SHP77 (cell line): ENCODE measurements around the gene ADAMTS17.

Experiments
- DNase-seq, 2 experiments: peaks; one replicate each; lab custom pipeline; 2025; lab: John Stamatoyannopoulos, UW

ADAMTS17 gene

DNA sequence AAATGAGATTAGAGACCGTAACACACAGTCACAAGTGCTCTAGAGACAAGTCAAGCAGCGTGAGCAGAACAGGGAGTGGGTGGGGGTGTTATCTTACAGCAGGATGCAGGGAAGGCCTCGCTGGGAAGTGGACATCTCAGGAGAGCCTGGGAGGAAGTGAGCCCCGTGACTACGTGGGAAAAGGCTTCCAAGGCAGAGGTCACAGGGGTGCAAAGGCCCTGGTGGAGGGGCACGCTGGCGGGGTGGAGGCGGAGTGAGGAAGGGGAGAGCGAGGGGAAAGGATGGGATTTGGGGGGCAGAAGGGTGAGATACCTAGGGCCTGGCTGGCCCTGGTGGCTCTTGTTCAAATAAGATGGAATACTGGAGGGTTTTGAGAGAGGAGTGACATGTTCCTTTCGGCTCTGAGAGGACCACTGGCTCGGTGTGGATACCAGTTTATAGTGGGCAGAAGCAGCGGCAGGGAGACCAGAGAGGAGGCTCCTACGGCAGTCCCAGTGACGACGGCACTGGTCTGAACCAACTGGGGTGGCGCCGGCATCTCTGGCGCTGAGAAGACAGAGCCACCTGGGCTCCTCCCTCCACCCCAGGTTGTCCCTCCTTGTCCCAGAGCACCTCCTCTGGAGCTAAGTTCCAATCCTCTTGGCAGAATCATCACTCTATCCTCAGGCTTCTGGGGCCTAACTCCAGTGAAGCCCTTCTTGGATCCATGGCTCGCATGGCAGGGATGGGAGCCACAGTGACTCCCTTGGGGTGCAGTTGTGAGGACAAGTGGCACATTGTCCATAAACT, 342.3 kb downstream of the ADAMTS17 start:
- DNase-seq: no peak

DNA sequence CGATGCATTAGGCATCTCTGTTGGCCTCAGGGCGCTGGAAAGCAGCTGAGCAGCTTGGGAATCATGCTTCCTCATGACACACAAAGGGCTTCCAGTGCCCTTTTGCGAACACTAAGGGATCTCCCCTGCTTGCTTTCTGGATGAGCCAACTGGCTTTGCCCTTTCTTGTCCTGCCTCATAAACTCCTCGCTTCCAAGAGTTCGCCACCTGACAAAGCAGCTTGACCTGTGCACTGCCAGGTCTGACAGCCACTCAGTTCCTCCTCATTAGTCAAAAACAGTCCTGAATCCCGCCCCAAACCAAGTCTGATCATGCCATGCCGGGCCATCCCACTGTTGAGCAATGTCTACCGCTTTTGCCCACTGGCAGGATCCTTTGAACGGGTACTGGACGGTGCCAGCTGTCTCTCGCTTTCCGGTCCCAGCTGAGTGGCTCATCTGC, 343.1 kb downstream of the ADAMTS17 start:
- no peak for DNase-seq

DNA sequence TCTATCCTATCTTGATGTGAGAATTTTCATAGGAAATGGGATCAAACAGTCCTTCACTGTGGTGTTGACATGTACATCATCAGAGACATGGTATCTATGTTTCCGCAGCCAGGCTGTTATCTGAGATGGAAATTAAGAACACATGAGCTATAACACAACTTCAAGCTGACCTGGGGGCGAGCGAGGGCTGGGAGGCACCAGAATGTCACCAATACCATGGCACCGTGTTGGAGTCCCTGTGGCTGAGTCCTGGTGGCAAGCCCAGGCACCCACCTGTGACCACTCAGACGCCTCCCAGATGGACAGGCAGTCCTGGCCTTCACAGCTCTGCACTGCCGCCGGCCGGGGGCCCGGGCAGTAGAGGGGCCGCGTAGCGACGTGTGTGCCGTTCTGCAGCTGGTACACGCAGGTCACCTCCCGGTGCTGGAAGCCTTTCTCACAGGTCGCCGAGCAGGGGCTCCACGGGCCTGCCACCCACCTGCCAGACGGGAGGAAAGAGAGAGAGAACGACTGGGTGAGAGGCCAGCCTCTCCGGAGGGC, 344.6 kb downstream of the ADAMTS17 start:
- no peak for DNase-seq

DNA sequence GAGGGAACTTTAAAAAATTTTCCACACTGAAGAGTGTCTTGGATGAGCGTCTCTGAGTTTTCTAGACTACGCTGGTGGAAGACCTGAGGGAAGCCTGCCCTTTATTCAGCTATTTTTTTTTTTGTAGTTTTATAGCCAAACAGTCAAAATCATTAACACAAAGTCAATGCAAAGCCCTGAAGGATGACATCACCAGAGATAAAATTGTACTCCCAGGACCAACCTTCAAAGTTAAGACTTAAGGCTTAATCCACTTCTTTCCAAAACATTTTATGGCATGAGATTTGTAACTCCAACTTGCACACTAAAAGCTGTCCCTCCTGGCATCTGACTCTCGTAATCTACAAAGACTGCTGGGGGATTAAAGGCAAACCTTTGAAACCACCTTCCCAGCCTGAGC, 345.1 kb downstream of the ADAMTS17 start:
- no peak for DNase-seq

DNA sequence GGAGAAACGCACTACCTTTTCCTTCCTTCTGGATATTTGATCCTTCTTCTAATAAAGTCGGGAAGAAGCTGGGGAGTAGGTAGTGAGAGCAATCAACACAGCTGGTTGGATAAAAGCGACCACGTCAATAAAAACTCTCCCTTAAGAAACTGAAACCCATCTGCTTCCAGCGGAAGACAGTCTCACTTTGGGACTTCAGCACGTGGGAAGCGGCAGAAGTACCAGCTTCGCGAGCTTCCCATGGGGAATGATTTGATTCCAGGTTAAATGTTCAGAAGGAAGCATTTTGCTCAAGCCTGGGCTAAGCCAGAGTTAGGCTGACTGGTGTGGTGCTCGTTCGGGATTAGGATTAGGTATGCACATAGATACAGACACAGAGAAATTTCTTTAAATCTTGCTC, 346.2 kb downstream of the ADAMTS17 start:
- no peak for DNase-seq

DNA sequence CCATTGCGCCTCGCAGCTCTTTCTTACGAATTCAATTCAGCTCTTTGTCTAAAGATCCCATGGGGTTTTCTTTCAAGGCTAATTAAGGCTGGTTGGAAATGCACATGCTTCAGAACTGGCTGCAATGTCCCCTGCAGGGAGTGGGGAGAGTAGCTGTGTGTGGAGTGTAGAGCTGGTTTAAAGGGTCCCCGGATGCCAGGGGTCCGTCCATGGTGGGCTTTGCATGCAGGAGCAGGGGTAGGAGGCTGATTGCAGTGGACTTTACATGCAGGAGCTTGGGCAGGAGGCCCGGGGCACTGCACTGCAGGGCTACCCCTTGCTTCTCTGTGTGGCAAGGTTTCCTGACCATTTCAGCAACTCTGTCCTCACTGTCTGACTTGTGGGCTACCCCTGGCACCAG, 346.9 kb downstream of the ADAMTS17 start:
- DNase-seq: no peak

DNA sequence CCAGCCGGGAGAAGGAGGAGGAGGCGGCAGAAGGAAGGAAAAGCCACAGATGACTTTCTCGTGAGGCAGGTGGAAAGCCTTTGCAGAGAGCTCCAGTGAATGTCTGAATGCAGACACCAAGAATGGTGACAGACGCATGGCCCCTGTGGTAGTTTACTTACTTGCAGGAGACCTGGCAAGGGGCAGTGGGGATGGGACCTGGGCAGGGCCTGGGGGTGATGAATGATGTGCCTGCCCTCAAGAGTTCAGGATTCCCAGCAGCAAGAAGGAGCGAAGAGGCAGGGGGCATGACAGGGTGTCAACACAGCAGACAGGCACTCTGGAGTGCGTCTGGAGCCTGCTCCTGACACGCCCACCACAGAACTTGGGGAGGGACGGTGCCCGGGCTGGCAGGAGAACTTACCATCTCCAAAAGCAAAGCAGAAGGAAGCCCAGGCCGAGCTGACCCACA, 348.1 kb downstream of the ADAMTS17 start:
- DNase-seq: no peak

DNA sequence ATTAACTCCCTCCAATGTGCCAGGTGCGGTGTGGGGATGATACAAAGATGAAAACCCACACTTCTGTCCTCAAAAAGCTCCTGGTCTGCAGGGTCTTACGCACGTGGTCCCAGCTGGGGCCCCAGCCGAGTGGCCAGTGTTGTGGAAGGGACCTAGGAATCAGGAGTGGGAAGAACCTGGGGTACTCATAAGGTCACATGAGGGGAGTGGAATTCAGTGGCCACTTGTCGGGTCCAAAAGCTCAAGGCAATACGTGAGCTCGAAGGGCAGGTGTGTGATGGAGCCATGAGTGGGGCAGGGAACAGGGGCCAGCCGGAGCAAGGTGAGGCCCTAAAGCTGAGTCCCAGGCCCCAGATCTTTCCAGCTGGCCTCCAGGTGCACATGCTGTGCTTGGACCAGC, 348.5 kb downstream of the ADAMTS17 start:
- DNase-seq: no peak

DNA sequence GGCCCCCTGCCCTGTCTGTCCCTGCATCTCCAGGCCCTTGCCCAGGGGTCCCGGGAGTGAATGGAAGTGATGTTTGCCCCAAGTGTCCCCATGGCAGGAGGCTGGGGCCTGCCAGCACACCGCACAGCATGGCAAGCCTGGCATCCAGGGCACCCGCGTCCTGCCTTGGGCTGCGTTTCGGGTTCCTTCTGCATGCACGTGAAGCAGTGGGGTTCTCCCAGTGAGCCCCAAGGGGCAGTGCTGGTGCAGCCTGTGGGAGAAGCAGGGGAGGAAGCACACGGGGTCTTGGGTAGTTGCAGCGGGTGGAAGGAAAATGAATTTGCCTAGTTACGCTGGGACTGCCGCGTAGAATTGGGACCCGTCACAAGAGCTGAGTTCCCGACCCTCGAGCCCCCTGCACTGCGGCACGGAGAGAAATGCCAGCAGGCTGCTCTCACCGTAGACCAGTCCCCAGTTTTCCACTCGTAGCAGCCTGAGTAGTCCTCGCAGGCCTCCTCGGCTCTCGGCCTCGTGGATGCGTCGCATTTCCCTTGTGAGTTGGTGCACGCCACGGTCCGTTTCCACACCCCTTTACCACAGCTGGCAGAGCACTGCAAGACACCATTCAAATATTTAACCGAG, 349.1 kb downstream of the ADAMTS17 start:
- DNase-seq: no peak

DNA sequence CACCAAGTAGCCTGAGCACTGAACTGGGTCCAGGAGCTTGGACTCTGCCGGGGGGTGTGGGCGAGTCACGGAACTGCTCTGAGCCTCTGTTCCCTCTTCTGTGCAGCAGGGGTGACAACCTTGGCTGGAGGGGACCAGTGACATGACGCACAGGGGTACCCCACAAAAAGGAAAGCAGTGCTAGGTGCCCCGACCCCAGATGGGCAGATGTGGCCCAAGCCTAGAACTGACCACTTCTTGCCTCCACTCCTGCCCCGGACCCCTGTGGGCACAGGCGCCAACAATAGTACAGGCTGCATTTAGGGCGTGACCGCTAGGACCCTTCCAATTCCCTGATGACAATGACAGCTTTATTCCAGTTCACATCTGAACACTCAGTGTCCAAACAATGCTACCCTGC, 352.7 kb downstream of the ADAMTS17 start:
- DNase-seq: no peak

DNA sequence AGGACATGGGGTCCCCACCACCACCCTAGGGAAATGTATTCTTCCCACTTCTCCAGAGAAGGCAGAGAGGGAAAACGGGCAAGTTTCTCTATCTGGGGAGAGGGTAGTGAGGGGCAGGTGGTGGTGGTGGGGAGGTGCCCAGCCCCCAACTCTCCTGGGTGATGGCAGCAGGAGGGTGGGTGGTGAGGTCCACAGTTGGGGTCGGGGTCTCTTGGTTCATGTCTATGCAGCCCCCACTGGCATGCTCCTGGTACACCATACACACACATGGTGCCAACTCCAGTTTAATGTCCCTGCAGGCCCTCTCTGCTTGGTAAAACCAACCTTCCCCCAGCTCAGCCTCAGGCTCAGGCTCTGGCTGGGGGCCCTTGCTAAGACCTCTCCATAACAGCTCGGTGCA, 354.1 kb downstream of the ADAMTS17 start:
- no peak for DNase-seq

DNA sequence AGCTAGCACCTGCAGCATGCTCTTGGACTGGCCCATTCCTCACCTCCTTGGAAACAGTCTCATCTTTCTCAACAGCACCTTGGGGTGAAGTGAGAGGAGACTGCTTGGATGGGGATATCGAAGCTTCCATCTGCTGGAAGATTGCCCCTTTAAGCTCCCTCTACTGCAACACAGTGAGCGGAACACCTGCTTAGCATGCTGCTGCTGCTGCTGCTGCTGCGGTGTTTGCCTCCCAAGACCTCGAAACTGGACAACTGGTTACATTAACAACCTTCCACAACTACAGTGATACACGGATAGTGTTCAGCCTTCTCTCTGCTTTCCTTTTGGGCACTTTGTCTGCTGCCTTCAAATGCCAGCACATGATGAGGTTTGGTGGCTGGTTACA, 354.7 kb downstream of the ADAMTS17 start:
- DNase-seq: no peak

DNA sequence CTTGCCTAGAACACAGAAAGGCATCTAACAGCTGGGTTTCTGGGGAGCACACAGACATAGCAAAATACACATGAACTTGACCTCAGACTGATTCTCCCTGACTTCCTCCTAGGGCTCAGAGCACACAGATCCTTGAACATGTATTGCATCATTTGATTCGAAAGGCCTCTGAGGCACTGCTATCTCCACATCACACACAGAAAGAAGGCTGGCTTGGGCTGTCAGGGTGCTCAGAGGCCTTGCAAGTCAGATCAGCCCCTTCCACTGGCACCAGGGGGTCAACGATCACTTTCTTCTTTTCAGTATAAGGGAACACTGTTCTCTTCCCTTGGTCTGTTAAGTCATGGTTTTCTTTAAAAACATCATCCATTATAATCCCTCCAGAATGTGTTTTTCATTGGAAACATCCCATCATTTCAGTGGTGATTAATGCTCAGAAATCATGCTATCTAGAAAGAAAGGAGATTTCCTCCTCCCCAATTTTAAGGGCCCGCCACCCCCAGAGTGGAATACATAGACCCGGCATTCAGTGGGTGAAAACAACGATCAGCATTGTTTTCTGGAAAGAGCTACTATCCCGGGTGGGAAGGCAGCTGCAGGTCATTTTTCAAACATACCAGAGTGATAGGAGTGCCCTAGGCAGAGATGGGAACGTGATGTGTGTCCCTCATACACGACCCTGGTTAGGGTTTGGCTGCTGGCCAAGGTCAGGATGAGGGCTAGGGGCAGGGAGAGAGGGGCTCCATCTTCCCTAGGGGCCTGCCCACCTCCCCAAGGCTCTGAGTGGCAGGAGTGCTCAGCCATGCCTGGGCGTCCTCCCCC, 355.3 kb downstream of the ADAMTS17 start:
- DNase-seq: no peak

DNA sequence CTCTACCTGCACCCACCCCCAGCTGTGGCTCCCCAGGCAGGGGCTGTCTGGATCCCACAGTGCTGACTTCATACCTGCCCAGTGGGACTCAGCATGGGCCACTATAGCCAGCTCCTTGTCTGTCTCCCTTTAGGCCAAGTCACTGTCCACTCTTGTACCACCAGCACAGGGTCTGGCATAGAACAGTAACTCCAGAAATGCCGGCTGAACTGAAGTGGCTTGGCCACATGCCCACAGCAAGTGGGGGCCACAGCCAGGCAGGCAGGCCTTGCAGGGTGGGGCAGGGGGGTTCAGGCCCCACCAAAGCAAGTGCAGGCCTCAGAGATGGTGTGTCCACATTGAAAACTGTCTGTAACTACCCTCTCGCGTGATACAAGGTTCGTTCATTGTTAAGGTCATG, 355.9 kb downstream of the ADAMTS17 start:
- no peak for DNase-seq

DNA sequence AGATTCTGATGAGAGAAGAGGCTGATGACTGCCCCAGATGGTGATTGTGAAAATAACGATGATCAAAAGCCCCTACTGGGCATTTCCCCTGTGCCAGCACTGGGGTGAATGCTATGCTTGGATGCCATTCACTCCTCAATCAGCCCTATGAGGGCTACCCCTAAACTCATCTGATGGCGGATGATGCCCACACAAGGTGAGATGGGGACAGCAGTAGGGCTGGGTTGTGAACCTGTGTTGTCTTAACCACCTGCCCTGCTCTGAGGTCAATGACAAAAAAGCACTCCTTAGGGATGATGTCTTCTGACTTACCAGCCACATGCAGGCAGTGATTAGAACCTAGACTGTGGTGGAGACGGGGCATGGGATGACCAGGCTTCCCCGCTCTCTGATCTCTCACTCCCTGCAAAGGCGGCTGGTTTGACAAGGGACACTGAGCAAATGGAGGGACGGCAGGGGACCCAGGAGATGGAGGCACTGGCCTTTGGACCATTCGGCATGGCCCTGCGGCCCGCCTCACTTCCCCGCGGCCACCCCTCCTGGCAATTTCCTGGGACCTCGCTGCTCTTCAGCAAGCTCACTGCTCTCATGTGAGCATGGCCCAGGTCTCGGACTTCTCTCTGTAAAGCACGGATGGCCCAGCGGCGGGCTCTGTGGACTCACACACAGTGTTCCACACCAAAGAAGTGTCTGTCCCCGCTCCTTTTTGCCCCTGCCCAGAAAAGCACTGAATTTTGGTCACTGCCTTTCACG, 357.1 kb downstream of the ADAMTS17 start:
- no peak for DNase-seq

DNA sequence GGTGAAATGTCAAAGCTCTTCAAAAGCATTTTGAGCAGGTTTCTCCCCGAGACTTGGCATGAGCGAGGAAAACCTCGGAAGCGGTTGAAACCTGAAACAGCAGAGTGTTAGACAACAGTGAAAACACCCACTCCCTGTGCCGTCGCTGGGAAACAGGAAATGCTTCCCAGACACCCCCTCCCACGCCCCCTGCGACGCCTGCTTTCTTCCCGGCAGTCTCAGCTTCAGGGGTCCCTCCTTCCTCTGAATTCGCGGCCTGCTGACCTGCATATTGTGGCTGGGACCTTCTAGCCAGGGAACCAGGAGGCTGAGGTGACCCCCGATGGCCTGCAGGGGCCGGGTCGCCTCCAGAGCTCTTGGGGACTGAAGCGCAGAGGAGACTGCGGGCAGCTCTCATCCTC, 357.9 kb downstream of the ADAMTS17 start:
- DNase-seq: no peak

DNA sequence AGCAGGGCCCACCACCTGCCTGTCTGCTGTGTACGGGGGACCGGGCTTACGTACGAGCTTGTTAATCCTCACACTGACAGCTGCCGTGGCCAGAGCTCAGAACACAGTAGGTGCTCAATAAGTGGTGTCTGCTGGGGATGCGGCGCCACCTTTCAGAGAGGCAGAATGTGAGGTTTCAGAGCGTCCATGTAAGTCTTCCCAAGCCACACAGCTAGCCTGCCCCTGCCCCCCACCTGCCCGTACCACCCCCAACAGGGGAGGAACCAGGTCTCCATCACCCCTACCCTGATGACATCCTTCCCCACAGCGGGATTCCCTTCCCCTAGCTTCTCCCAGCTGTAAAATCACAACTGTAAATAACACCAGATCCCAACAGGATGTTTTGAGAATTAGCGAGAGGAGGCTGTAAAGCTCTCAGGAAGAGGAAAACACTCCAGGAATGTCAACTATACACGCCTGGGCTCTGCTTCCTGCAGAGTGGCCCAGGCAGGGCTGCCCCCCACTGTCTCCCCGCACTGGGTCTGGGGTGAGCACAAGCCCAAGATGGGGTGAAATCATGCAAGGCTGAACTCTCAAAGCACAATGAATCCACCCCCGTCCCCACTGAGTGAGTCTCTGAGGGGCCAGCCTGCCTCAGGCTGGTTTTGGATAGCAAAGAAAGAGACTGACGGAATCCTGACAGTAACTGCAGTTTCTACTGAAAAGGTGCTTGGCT, 358.4 kb downstream of the ADAMTS17 start:
- DNase-seq: peak in 1 of 2 experiments; percentile 9

DNA sequence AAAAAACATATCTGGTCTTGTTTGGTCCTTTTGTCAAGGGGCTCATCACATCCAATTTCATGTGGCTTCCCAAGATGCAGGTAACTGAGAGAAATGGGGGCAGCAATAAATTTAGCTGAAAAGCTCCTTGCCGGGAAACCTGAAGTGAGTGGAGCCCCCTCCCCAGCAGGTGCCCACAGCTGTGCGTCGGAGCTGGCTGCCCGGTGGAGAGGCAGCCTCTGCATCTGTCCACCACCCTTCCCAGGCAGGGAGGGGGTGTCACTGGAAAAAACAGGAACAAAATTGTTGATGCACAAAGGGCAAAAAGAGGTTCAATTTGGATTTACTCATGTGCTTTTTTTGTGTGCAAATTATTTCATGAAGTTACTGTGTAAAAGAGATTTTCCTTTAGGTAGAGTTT, 359.1 kb downstream of the ADAMTS17 start:
- no peak for DNase-seq

DNA sequence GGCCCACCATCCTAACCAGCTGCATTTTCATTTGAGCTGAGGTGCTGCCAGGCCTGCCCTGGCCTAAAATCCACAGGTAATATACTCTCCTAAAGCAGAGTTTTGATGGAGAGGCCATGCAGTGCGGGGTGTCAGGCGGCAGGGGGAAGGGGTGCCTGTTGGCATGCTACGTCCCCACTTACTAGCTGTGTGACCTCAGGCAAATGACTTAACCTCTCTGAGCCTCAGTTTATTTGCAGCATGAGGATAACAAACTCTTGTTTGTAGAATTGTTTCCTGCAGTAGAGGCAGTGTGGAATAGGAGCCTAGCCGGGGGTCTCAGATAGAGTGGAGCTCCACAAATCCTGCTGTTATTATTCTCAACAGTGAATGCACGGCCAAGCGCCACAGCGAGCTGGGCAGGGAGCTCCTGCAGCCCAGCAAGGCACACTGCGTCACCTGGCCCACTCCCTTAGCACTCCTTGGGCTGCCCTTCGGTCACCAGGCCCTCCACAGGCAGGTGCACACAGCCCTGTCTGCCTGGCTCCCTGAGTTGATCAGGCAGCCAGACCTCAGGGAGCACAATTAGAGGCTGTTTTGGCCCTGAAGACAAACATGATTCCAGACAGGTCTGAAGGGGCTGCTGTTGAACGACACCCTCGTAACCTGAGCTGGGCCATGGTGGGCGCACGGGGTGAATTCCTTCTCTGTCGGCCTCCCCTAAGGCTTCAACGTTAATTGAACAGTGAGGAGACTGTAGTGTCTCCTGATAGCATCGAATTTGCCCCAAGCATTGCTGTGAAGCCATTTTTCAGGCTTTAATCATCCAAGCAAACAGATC, 359.7 kb downstream of the ADAMTS17 start:
- DNase-seq: peak; percentile 5 to 8

DNA sequence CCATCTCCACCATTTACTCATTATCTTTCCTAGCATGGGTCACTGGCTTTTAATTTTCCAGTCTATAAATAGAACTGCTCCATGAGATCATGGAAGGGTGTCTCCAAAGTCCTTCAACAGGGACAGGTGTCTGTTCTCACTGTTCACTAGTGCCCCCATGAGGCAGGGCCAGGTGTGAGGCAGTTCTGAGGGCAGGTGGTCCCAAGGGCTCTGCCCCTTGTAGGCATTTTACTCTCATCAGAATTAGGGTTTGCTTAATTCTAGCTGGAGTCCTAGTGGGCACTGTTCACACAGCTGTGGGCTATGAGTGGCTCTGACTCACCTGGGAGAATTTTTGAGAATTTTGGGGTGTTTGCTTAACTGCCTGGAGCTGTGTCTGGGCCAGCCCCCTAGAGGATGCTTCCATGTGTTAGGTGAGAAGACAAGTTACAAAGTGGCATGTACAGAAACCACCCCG, 360.6 kb downstream of the ADAMTS17 start:
- DNase-seq: no peak
